Left ventricle myocardium inferior (tissue), 1 donor: ENCODE measurements around the gene ANXA7. TPM values are rescaled to one million over a fixed set of nuclear protein-coding genes. Genes with fewer than 3 reads are reported as not detected.
A peak's percentile ranks its signal among the peaks of the same experiment; 100 is the strongest.

ENCODE experiments used
- DNase-seq: peaks from one replicate; pipeline ENCODE4 v3.0.0-alpha.2; 2020
- H3K27ac ChIP-seq: fragments of 200-600 bp; replicated peaks from 2 replicates; pipeline ENCODE4 v1.8.0; 2021
- H3K27me3 ChIP-seq: fragments of 200-600 bp; 2 replicates; pipeline ENCODE4 v1.8.0; 2021; ENCODE audit warnings: low read depth
- H3K36me3 ChIP-seq: fragments of 200-600 bp; 2 replicates; pipeline ENCODE4 v1.8.0; 2021
- H3K4me1 ChIP-seq: fragments of 200-600 bp; 2 replicates; pipeline ENCODE4 v1.8.0; 2021
- H3K4me3 ChIP-seq: fragments of 200-600 bp; 2 replicates; pipeline ENCODE4 v1.8.0; 2021; ENCODE audit warnings: mild to moderate bottlenecking, moderate library complexity
- H3K9me3 ChIP-seq: fragments of 200-600 bp; replicated peaks from 2 replicates; pipeline ENCODE4 v1.8.0; 2021
- intact Hi-C: fragments of 100-400 bp; cut with micrococcal nuclease; formaldehyde crosslinking; loops from one replicate; pipeline ENCODE4 v1.11.0; 2022
- total RNA-seq: library from RNA; stranded (reverse); fragmentation: NEBNext Ultra II Directional; extraction: Animal tissue kit (Norgen Biotek cat#: 25700); gene quantifications from one replicate; pipeline ENCODE4 v1.2.1, GENCODE V29; 2021
- TF ChIP-seq, protein P1 (sequence below): fragments of 200-600 bp; IDR thresholded peaks from 2 replicates; pipeline ENCODE4 v1.8.0; 2021; ENCODE audit warnings: antibody characterized with exemption, mild to moderate bottlenecking, borderline replicate concordance
- donor health status: DM: no; HTN: yes; CAD: no; lungs with severe emphysema.

Gene ANXA7
- total RNA-seq, 1 donor from 2014 or later = 115 TPM

GRCh38 chr10:73376679-73377078, 37.2 kb downstream of the ANXA7 start:
- Histone ChIP-seq H3K27ac (no peak overlapping the region), H3K4me1 (peaks cover 7% of the 10 kb centered on the region), H3K27me3 (no peaks in the 10 kb centered on the region), H3K9me3 (no peaks in the 10 kb centered on the region), H3K36me3 (peaks cover 95% of the 10 kb centered on the region), H3K4me3 (no peak overlapping the region)
- intact Hi-C loops = no loop called here
- no peak for DNase-seq
- TF ChIP-seq, protein P1, sequence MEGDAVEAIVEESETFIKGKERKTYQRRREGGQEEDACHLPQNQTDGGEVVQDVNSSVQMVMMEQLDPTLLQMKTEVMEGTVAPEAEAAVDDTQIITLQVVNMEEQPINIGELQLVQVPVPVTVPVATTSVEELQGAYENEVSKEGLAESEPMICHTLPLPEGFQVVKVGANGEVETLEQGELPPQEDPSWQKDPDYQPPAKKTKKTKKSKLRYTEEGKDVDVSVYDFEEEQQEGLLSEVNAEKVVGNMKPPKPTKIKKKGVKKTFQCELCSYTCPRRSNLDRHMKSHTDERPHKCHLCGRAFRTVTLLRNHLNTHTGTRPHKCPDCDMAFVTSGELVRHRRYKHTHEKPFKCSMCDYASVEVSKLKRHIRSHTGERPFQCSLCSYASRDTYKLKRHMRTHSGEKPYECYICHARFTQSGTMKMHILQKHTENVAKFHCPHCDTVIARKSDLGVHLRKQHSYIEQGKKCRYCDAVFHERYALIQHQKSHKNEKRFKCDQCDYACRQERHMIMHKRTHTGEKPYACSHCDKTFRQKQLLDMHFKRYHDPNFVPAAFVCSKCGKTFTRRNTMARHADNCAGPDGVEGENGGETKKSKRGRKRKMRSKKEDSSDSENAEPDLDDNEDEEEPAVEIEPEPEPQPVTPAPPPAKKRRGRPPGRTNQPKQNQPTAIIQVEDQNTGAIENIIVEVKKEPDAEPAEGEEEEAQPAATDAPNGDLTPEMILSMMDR = no peak

GRCh38 chr10:73368238-73368637, 45.6 kb downstream of the ANXA7 start:
- Histone ChIP-seq H3K9me3 (no peaks in the 10 kb centered on the region), H3K36me3 (peaks cover 77% of the 10 kb centered on the region), H3K27ac (no peak overlapping the region), H3K4me3 (no peak overlapping the region), H3K27me3 (no peaks in the 10 kb centered on the region), H3K4me1 (no peaks in the 10 kb centered on the region)
- no peak for DNase-seq
- TF ChIP-seq, protein P1 = no peak
- intact Hi-C loops = no loop called here

GRCh38 chr10:73366381-73367298, 47.2 kb downstream of the ANXA7 start:
- Histone ChIP-seq H3K27ac (no peak overlapping the region), H3K4me3 (no peak overlapping the region), H3K27me3 (no peaks in the 10 kb centered on the region), H3K36me3 (peaks cover 63% of the 10 kb centered on the region), H3K4me1 (no peaks in the 10 kb centered on the region), H3K9me3 (peaks cover 8% of the 10 kb centered on the region)
- TF ChIP-seq, protein P1 = no peak
- DNase-seq = no peak
- intact Hi-C loops = no loop called here

DNA sequence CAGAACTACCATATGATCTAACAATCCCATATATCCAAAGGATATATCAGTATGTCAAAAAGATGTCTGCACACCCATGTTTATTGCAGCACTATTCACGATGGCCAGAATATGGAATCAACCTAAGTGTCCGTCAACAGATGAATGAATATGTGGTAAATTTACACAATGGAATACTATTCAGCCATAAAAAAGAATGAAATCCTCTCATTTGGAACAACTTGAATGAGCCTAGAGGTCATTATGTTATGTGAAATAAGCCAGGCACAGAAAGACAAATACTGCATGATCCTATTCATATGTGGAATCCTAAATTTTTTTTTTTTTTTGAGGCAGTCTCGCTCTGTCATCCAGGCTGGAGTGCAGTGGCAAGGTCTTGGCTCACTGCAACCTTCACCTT, 48.9 kb downstream of the ANXA7 start:
- DNase-seq = no peak
- H3K9me3 ChIP-seq = peaks cover 8% of the 10 kb centered on the region
- no peak overlapping the region for H3K27ac ChIP-seq
- H3K4me3 ChIP-seq = no peak overlapping the region
- H3K4me1 ChIP-seq = no peaks in the 10 kb centered on the region
- intact Hi-C loops = no loop called here
- H3K27me3 ChIP-seq = no peaks in the 10 kb centered on the region
- peaks cover 46% of the 10 kb centered on the region for H3K36me3 ChIP-seq
- TF ChIP-seq, protein P1 = no peak

GRCh38 chr10:73359492-73359891, 54.4 kb downstream of the ANXA7 start:
- peaks cover 7% of the 10 kb centered on the region for H3K36me3 ChIP-seq
- TF ChIP-seq, protein P1 = no peak
- no peak overlapping the region for H3K27ac ChIP-seq
- no peak for DNase-seq
- H3K4me3 ChIP-seq = peak overlapping the region; percentile 88
- peaks cover 8% of the 10 kb centered on the region for H3K9me3 ChIP-seq
- intact Hi-C loops = no loop called here
- H3K4me1 ChIP-seq = peaks cover 18% of the 10 kb centered on the region
- H3K27me3 ChIP-seq = no peaks in the 10 kb centered on the region
